ENCODE measurements around the gene FNIP2.

DNA sequence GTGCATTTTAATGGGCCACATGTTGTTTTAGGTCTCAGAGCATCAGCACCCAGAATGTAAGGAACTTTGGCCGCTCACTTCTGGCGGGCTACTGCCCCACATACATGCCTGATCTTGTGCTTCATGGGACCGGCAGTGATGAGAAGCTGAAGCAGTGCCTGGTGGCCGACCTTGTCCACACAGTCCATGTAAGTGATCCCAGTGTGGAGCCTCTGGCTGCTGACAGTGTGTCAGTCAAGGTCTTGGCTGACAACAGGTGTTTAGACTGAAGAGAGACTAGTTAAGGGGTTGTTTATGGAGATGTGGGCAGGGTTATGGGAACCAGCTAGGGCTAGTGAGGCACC lies 101.4 kb downstream of the FNIP2 start:
- TF ChIP-seq, protein P1, sequence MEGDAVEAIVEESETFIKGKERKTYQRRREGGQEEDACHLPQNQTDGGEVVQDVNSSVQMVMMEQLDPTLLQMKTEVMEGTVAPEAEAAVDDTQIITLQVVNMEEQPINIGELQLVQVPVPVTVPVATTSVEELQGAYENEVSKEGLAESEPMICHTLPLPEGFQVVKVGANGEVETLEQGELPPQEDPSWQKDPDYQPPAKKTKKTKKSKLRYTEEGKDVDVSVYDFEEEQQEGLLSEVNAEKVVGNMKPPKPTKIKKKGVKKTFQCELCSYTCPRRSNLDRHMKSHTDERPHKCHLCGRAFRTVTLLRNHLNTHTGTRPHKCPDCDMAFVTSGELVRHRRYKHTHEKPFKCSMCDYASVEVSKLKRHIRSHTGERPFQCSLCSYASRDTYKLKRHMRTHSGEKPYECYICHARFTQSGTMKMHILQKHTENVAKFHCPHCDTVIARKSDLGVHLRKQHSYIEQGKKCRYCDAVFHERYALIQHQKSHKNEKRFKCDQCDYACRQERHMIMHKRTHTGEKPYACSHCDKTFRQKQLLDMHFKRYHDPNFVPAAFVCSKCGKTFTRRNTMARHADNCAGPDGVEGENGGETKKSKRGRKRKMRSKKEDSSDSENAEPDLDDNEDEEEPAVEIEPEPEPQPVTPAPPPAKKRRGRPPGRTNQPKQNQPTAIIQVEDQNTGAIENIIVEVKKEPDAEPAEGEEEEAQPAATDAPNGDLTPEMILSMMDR (IDR thresholded peaks at IDR 0.05): no peak
- TF ChIP-seq POLR2A (IDR thresholded peaks at IDR 0.05): no peak

All from testis (tissue), 2 donors.